ENCODE data around the gene PDE7B. TPM values are rescaled to one million over a fixed set of nuclear protein-coding genes. Genes with fewer than 3 reads are reported as not detected.

Gene PDE7B
- total and polyA plus RNA-seq, 4 donors, result 1.0 to 6.9 (median 3.8) TPM

DNA sequence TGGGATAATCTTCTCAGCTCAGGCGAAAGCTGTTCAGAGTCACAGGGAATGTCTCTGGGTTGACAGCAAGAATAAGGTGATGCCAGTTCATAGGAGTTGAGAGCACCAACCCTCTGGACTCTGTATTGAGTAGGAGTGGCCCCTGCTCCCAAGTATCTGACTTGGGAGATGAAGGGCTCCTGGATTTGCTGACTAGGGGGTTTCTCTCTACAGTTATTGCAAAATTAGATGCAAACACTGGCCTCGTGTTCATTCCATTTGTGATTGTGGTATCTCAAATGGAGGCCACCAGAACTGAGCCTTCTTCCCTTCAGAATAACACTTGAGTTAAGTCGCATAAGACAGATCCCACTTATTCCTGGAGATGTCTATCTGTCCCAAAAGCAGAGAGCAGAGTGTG lies 135.7 kb downstream of the PDE7B start:
- 96 to 99% methylated on average over 3 of the region's 3 CpGs for WGBS, 2 donors
- no peak for DNase-seq
- Histone ChIP-seq H3K9me3 (ENCODE audit: control insufficient read depth, low read length) (no peaks in the 10 kb centered on the region), H3K27ac (ENCODE audit: low read depth in 1 of 2, low read length in 2 of 2) (no peak overlapping the region), H3K4me1 (ENCODE audit: control insufficient read depth in 1 of 2, insufficient read depth in 2 of 2, low read length in 2 of 2) (no peaks in the 10 kb centered on the region), H3K27me3 (ENCODE audit: control insufficient read depth in 1 of 2, insufficient read depth in 2 of 2, low read length in 1 of 2) (no peaks in the 10 kb centered on the region), H3K4me3 (ENCODE audit: low read length in 2 of 2) (no peak overlapping the region), H3K36me3 (ENCODE audit: control insufficient read depth in 1 of 2, insufficient read depth in 2 of 2, low read length in 1 of 2) (no peaks in the 10 kb centered on the region)
- ATAC-seq (ENCODE audit: low FRiP score), result no peak
- intact Hi-C loops (cut with DNase I), result no loop called here

DNA sequence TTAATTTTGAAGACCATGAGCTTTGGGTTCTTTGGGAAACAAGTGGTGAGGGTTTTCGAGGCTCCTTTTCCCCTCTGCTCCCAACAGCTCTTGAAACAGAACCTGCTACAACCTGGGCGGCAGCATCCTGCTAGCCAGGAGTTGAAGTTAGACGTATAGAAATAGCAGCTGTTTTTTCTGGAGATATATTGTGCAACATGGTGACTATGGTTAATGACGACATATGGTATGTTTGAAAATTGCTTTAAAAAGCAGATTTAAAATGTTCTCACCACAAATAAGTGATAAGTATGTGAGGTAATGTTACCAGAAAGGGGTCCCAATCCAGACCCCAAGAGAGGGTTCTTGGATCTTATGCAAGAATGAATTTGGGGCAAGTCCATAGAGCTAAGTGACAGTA lies 138.9 kb downstream of the PDE7B start:
- ATAC-seq (ENCODE audit: low FRiP score), result no peak
- Histone ChIP-seq H3K27me3 (ENCODE audit: control insufficient read depth in 1 of 2, insufficient read depth in 2 of 2, low read length in 1 of 2) (no peaks in the 10 kb centered on the region), H3K36me3 (ENCODE audit: control insufficient read depth in 1 of 2, insufficient read depth in 2 of 2, low read length in 1 of 2) (no peaks in the 10 kb centered on the region), H3K27ac (ENCODE audit: low read depth in 1 of 2, low read length in 2 of 2) (no peak overlapping the region), H3K4me1 (ENCODE audit: control insufficient read depth in 1 of 2, insufficient read depth in 2 of 2, low read length in 2 of 2) (peaks cover 0 to 2% of the 10 kb centered on the region in 2 donors), H3K4me3 (ENCODE audit: low read length in 2 of 2) (no peak overlapping the region), H3K9me3 (ENCODE audit: control insufficient read depth, low read length) (no peaks in the 10 kb centered on the region)
- DNase-seq, result no peak
- intact Hi-C loops (cut with DNase I), result no loop called here
- 86% methylated on average over 4 of the region's 4 CpGs for WGBS, 2 donors

DNA sequence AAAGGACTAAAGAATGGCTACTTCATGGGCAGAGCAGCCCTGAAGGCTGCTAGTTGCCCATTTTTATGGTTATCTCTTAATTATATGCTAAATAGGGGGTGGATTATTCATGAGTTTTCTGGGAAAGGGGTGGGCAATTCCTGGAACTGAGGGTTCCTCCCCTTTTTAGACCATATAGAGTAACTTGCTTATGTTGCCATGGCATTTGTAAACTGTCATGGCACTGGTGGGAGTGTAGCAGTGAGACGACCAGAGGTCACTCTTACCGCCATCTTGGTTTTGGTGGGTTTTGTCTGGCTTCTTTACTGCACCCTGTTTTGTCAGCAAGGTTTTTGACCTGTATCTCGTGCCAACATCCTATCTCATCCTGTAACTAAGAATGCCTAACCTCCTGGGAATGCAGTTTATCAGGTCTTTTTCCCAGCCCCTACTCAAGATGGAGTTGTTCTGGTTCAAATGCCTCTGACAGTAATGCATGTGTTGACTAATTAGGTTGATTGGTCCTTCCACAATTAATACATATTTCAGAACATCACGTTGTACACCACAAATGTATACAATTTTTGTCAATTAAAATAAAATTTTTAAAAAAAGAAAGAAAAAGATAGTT lies 139.5 kb downstream of the PDE7B start:
- no peaks in the 10 kb centered on the region for H3K9me3 ChIP-seq (ENCODE audit: control insufficient read depth, low read length)
- DNase-seq, result no peak
- ATAC-seq (ENCODE audit: low FRiP score), result no peak
- H3K36me3 ChIP-seq (ENCODE audit: control insufficient read depth in 1 of 2, insufficient read depth in 2 of 2, low read length in 1 of 2), result no peaks in the 10 kb centered on the region
- peaks cover 0 to 2% of the 10 kb centered on the region in 2 donors for H3K4me1 ChIP-seq (ENCODE audit: control insufficient read depth in 1 of 2, insufficient read depth in 2 of 2, low read length in 2 of 2)
- 93 to 95% methylated on average over 4 of the region's 4 CpGs for WGBS, 2 donors
- H3K27ac ChIP-seq (ENCODE audit: low read depth in 1 of 2, low read length in 2 of 2), result no peak overlapping the region
- intact Hi-C loops (cut with DNase I), result no loop called here
- H3K27me3 ChIP-seq (ENCODE audit: control insufficient read depth in 1 of 2, insufficient read depth in 2 of 2, low read length in 1 of 2), result no peaks in the 10 kb centered on the region
- H3K4me3 ChIP-seq (ENCODE audit: low read length in 2 of 2), result no peak overlapping the region

DNA sequence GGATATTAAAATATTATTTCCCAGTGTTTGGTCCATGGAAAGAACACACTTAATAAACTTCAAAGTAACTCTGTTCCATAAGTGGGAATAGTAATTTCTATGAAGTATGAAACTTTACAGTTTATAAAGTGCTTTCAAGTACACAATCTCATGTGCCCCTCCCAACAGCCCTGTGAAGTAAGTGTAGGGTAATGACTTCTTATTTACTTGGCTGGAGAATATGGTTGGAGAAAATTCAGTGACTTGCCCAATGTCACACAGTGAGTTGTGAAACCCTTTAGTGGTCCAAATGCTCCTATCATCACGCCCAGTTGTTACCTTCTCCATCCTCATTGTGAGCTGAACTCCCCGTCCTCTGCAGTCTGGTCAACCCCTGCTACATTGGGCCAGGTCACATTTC lies 141.2 kb downstream of the PDE7B start:
- intact Hi-C loops (cut with DNase I), result no loop called here
- ATAC-seq (ENCODE audit: low FRiP score) (no peak), DNase-seq (no peak)
- H3K27me3 ChIP-seq (ENCODE audit: control insufficient read depth in 1 of 2, insufficient read depth in 2 of 2, low read length in 1 of 2), result no peaks in the 10 kb centered on the region
- no peak overlapping the region for H3K4me3 ChIP-seq (ENCODE audit: low read length in 2 of 2)
- H3K36me3 ChIP-seq (ENCODE audit: control insufficient read depth in 1 of 2, insufficient read depth in 2 of 2, low read length in 1 of 2), result no peaks in the 10 kb centered on the region
- WGBS, 2 donors, result 94% methylated on average over 2 of the region's 2 CpGs
- H3K9me3 ChIP-seq (ENCODE audit: control insufficient read depth, low read length), result no peaks in the 10 kb centered on the region
- peaks cover 0 to 2% of the 10 kb centered on the region in 2 donors for H3K4me1 ChIP-seq (ENCODE audit: control insufficient read depth in 1 of 2, insufficient read depth in 2 of 2, low read length in 2 of 2)
- H3K27ac ChIP-seq (ENCODE audit: low read depth in 1 of 2, low read length in 2 of 2), result no peak overlapping the region

DNA sequence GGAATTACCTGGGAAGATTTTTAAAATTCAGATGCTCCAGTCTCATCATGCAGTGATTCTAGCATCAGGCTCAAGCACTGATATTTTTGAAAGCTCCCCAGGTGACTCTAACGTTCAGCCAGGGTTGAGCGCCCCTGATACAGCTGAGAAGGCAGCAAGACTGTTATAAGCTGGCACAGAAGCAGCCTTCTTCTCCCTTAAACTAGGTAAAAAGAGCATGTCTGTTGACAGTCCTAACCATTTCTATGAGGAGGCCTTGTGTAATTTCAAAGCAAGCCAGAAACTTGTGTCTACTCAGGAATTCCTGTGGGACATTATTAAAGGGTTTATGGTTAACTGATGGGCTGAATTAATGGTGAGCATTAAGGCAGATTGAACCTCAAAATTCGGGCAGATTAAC lies 141.9 kb downstream of the PDE7B start:
- WGBS, 2 donors, result 90 to 93% methylated on average over 3 of the region's 3 CpGs

DNA sequence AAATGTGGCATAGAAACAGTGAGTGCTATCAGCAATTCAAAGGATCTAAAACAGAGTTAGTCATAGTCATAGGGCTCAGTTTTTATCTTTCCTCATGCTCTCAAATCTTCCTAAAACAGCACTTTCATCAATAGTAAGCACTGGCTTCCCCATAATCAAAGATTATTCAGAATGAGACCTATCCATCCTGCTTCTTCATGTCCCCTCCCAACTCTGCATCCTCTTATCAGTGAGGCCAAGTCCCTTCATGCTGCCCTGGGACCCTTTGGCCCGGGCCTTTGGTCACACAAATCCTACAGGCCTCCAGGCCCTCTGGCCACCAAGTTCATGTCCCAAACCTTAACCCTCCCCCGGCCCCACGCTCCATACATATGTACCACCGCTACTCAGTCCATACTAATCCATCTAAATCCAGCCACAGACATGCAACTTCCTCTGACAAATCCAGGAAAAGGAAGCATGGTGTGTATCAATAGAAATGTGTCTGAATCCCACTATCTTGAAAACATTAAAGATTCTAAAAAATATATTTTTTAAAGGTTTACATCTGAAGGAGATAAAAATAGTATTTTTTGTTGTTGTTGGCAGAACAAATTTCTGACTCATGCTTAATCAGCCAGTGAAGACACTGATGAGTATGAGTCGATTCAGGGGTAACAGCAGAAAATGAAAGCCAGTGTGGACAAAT lies 143.5 kb downstream of the PDE7B start:
- intact Hi-C loops (cut with DNase I), result no loop called here
- H3K27me3 ChIP-seq (ENCODE audit: control insufficient read depth in 1 of 2, insufficient read depth in 2 of 2, low read length in 1 of 2), result no peaks in the 10 kb centered on the region
- DNase-seq, result no peak
- H3K36me3 ChIP-seq (ENCODE audit: control insufficient read depth in 1 of 2, insufficient read depth in 2 of 2, low read length in 1 of 2), result no peaks in the 10 kb centered on the region
- H3K4me1 ChIP-seq (ENCODE audit: control insufficient read depth in 1 of 2, insufficient read depth in 2 of 2, low read length in 2 of 2), result peaks cover 0 to 2% of the 10 kb centered on the region in 2 donors
- WGBS, 2 donors, result 79 to 80% methylated on average over 5 of the region's 5 CpGs
- no peaks in the 10 kb centered on the region for H3K9me3 ChIP-seq (ENCODE audit: control insufficient read depth, low read length)
- H3K4me3 ChIP-seq (ENCODE audit: low read length in 2 of 2), result no peak overlapping the region
- ATAC-seq (ENCODE audit: low FRiP score), result no peak
- H3K27ac ChIP-seq (ENCODE audit: low read depth in 1 of 2, low read length in 2 of 2), result no peak overlapping the region

More for the DNA sequence above, 141.9 kb downstream of the PDE7B start:
- ATAC-seq (ENCODE audit: low FRiP score) (no peak), DNase-seq (no peak)
- Histone ChIP-seq H3K4me1 (ENCODE audit: control insufficient read depth in 1 of 2, insufficient read depth in 2 of 2, low read length in 2 of 2) (peaks cover 0 to 2% of the 10 kb centered on the region in 2 donors), H3K27me3 (ENCODE audit: control insufficient read depth in 1 of 2, insufficient read depth in 2 of 2, low read length in 1 of 2) (no peaks in the 10 kb centered on the region), H3K27ac (ENCODE audit: low read depth in 1 of 2, low read length in 2 of 2) (no peak overlapping the region), H3K36me3 (ENCODE audit: control insufficient read depth in 1 of 2, insufficient read depth in 2 of 2, low read length in 1 of 2) (no peaks in the 10 kb centered on the region), H3K9me3 (ENCODE audit: control insufficient read depth, low read length) (no peaks in the 10 kb centered on the region), H3K4me3 (ENCODE audit: low read length in 2 of 2) (no peak overlapping the region)
- intact Hi-C loops (cut with DNase I), result no loop called here

DNA sequence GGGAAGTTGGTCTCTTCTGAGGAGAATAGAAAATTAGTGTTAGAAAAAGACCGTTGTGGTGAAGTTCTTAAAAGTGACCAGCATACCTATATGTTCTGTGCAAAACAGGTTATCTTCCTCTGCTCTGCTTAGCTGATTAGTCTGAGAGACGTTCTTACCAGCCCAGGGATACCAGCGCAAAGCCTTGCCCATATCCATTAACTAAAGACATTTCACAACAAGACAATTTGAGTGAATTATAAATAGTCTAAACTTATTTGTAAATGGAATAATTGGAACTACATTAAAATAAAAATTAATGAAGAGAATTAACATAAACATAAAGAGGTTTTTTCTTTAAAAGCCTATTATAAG lies 144.0 kb downstream of the PDE7B start:
- ATAC-seq (ENCODE audit: low FRiP score) (no peak), DNase-seq (no peak)
- no peak overlapping the region for H3K27ac ChIP-seq (ENCODE audit: low read depth in 1 of 2, low read length in 2 of 2)
- 80 to 81% methylated on average over 3 of the region's 3 CpGs for WGBS, 2 donors
- H3K4me3 ChIP-seq (ENCODE audit: low read length in 2 of 2), result no peak overlapping the region
- intact Hi-C loops (cut with DNase I), result no loop called here
- no peaks in the 10 kb centered on the region for H3K27me3 ChIP-seq (ENCODE audit: control insufficient read depth in 1 of 2, insufficient read depth in 2 of 2, low read length in 1 of 2)
- H3K4me1 ChIP-seq (ENCODE audit: control insufficient read depth in 1 of 2, insufficient read depth in 2 of 2, low read length in 2 of 2), result peaks cover 0 to 2% of the 10 kb centered on the region in 2 donors
- no peaks in the 10 kb centered on the region for H3K9me3 ChIP-seq (ENCODE audit: control insufficient read depth, low read length)
- H3K36me3 ChIP-seq (ENCODE audit: control insufficient read depth in 1 of 2, insufficient read depth in 2 of 2, low read length in 1 of 2), result no peaks in the 10 kb centered on the region

DNA sequence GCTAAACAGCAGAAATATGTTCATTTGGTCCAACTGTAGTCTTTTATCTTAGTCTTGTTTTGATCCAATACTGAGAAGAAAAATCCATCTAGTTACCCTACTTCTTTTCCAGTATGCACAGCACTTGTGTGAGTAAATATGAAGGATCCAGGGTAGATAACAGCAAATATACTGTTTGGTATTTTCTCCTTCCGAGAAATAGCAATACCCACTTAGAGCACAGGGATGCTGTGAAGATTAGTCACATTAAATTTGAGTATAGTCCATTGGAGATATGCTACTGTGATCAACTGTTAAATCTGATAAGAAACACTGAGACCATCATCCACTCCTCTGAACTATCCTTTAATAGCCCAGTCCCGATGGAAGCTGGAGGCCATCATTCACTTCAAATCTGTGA lies 145.2 kb downstream of the PDE7B start:
- ATAC-seq (ENCODE audit: low FRiP score), result no peak
- H3K36me3 ChIP-seq (ENCODE audit: control insufficient read depth in 1 of 2, insufficient read depth in 2 of 2, low read length in 1 of 2), result no peaks in the 10 kb centered on the region
- H3K27ac ChIP-seq (ENCODE audit: low read depth in 1 of 2, low read length in 2 of 2), result no peak overlapping the region
- no peaks in the 10 kb centered on the region for H3K27me3 ChIP-seq (ENCODE audit: control insufficient read depth in 1 of 2, insufficient read depth in 2 of 2, low read length in 1 of 2)
- H3K9me3 ChIP-seq (ENCODE audit: control insufficient read depth, low read length), result no peaks in the 10 kb centered on the region
- H3K4me1 ChIP-seq (ENCODE audit: control insufficient read depth in 1 of 2, insufficient read depth in 2 of 2, low read length in 2 of 2), result peaks cover 0 to 2% of the 10 kb centered on the region in 2 donors
- 89 to 92% methylated on average over 2 of the region's 2 CpGs for WGBS, 2 donors
- DNase-seq, result no peak
- intact Hi-C loops (cut with DNase I), result no loop called here
- no peak overlapping the region for H3K4me3 ChIP-seq (ENCODE audit: low read length in 2 of 2)

DNA sequence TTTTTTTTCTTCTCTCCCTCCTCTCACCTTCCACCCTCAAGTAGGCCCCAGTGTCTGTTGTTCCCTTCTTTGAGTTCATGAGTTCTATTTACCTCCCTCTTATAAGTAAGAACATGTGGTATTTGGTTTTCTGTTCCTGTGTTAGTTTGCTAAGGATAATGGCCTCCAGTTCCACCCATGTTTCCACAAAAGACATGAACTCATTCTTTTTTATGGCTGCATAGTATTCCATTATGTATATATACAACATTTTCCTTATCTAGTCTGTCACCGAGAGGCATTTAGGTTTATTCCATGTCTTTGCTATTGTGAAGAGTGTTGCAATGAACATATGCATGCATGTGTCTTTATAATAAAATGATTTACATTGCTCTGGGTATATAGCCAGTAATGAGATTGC lies 147.9 kb downstream of the PDE7B start:
- no peaks in the 10 kb centered on the region for H3K9me3 ChIP-seq (ENCODE audit: control insufficient read depth, low read length)
- WGBS, 2 donors, result 91 to 97% methylated on average over 1 of the region's 1 CpG
- ATAC-seq (ENCODE audit: low FRiP score) (no peak), DNase-seq (no peak)
- peaks cover 0 to 2% of the 10 kb centered on the region in 2 donors for H3K4me1 ChIP-seq (ENCODE audit: control insufficient read depth in 1 of 2, insufficient read depth in 2 of 2, low read length in 2 of 2)
- H3K4me3 ChIP-seq (ENCODE audit: low read length in 2 of 2), result no peak overlapping the region
- H3K27ac ChIP-seq (ENCODE audit: low read depth in 1 of 2, low read length in 2 of 2), result no peak overlapping the region
- no peaks in the 10 kb centered on the region for H3K36me3 ChIP-seq (ENCODE audit: control insufficient read depth in 1 of 2, insufficient read depth in 2 of 2, low read length in 1 of 2)
- H3K27me3 ChIP-seq (ENCODE audit: control insufficient read depth in 1 of 2, insufficient read depth in 2 of 2, low read length in 1 of 2), result no peaks in the 10 kb centered on the region
- intact Hi-C loops (cut with DNase I), result no loop called here
